ENCODE results near the gene NAALADL2. TPM values are rescaled to one million over a fixed set of nuclear protein-coding genes. Genes with fewer than 3 reads are reported as not detected.
A peak's percentile ranks its signal among the peaks of the same experiment; 100 is the strongest.

NAALADL2 gene
- polyA plus RNA-seq, 1 donor from 2014 or later, result 1.6 TPM

- Histone ChIP-seq H3F3A (ENCODE audit: insufficient read depth, low read length, poor library complexity, severe bottlenecking) (no peaks in the 10 kb centered on the region), H3K79me2 (replicated peaks; ENCODE audit: insufficient read depth, low read length) (no peaks in the 10 kb centered on the region), H3K27ac (ENCODE audit: low read length) (no peak overlapping the region), H3K36me3 (ENCODE audit: insufficient read depth, low read length) (no peaks in the 10 kb centered on the region), H2AFZ (ENCODE audit: low read depth, low read length) (no peak overlapping the region), H3K4me2 (ENCODE audit: low read length) (no peak overlapping the region), H3K9me3 (ENCODE audit: low read length) (no peaks in the 10 kb centered on the region), H3K4me3 (ENCODE audit: low read length) (no peak overlapping the region), H3K9me2 (ENCODE audit: insufficient read depth, low read length) (no peaks in the 10 kb centered on the region), H4K20me1 (ENCODE audit: insufficient read depth) (no peaks in the 10 kb centered on the region), H3K9ac (ENCODE audit: low read length) (no peak overlapping the region), H3K27me3 (ENCODE audit: insufficient read depth, low read depth, low read length) (no peaks in the 10 kb centered on the region)
- TF ChIP-seq, protein P1, sequence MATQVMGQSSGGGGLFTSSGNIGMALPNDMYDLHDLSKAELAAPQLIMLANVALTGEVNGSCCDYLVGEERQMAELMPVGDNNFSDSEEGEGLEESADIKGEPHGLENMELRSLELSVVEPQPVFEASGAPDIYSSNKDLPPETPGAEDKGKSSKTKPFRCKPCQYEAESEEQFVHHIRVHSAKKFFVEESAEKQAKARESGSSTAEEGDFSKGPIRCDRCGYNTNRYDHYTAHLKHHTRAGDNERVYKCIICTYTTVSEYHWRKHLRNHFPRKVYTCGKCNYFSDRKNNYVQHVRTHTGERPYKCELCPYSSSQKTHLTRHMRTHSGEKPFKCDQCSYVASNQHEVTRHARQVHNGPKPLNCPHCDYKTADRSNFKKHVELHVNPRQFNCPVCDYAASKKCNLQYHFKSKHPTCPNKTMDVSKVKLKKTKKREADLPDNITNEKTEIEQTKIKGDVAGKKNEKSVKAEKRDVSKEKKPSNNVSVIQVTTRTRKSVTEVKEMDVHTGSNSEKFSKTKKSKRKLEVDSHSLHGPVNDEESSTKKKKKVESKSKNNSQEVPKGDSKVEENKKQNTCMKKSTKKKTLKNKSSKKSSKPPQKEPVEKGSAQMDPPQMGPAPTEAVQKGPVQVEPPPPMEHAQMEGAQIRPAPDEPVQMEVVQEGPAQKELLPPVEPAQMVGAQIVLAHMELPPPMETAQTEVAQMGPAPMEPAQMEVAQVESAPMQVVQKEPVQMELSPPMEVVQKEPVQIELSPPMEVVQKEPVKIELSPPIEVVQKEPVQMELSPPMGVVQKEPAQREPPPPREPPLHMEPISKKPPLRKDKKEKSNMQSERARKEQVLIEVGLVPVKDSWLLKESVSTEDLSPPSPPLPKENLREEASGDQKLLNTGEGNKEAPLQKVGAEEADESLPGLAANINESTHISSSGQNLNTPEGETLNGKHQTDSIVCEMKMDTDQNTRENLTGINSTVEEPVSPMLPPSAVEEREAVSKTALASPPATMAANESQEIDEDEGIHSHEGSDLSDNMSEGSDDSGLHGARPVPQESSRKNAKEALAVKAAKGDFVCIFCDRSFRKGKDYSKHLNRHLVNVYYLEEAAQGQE (IDR thresholded peaks at IDR 0.05; ENCODE audit: borderline replicate concordance), result no peak
- no peak for TF ChIP-seq CTCF (IDR thresholded peaks at IDR 0.05; ENCODE audit: poor library complexity, severe bottlenecking)
- TF ChIP-seq MXI1 (conservative IDR thresholded peaks at IDR 0.05; ENCODE audit: poor library complexity, severe bottlenecking), result no peak
- TF ChIP-seq POLR2AphosphoS5 (IDR thresholded peaks at IDR 0.05), result no peak
Measured at GRCh38 chr3:174907628-174908407, 48.7 kb downstream of the NAALADL2 start.

- Histone ChIP-seq H3K4me3 (ENCODE audit: low read length) (no peak overlapping the region), H3K9me3 (ENCODE audit: low read length) (no peaks in the 10 kb centered on the region), H3K36me3 (ENCODE audit: insufficient read depth, low read length) (no peaks in the 10 kb centered on the region), H3F3A (ENCODE audit: insufficient read depth, low read length, poor library complexity, severe bottlenecking) (no peaks in the 10 kb centered on the region), H3K9me2 (ENCODE audit: insufficient read depth, low read length) (no peaks in the 10 kb centered on the region), H3K9ac (ENCODE audit: low read length) (no peak overlapping the region), H3K27ac (ENCODE audit: low read length) (no peak overlapping the region), H3K4me2 (ENCODE audit: low read length) (no peak overlapping the region), H2AFZ (ENCODE audit: low read depth, low read length) (no peak overlapping the region), H3K79me2 (replicated peaks; ENCODE audit: insufficient read depth, low read length) (no peaks in the 10 kb centered on the region), H3K27me3 (ENCODE audit: insufficient read depth, low read depth, low read length) (no peaks in the 10 kb centered on the region), H4K20me1 (ENCODE audit: insufficient read depth) (no peaks in the 10 kb centered on the region)
- TF ChIP-seq POLR2AphosphoS5 (IDR thresholded peaks at IDR 0.05) (peak; percentile 27), EZH2 (IDR thresholded peaks at IDR 0.05; ENCODE audit: borderline replicate concordance, insufficient read depth, low read length, poor library complexity, severe bottlenecking) (no peak)
Measured at GRCh38 chr3:174931473-174932353, 72.6 kb downstream of the NAALADL2 start.

GRCh38 chr3:174936590-174936989 is 77.5 kb downstream of the NAALADL2 start:
- Histone ChIP-seq H3F3A (ENCODE audit: insufficient read depth, low read length, poor library complexity, severe bottlenecking) (no peaks in the 10 kb centered on the region), H3K4me2 (ENCODE audit: low read length) (no peak overlapping the region), H3K4me3 (ENCODE audit: low read length) (no peak overlapping the region), H3K36me3 (ENCODE audit: insufficient read depth, low read length) (no peaks in the 10 kb centered on the region), H3K9me3 (ENCODE audit: low read length) (no peaks in the 10 kb centered on the region), H4K20me1 (ENCODE audit: insufficient read depth) (no peaks in the 10 kb centered on the region), H3K27me3 (ENCODE audit: insufficient read depth, low read depth, low read length) (no peaks in the 10 kb centered on the region), H2AFZ (ENCODE audit: low read depth, low read length) (no peak overlapping the region), H3K9me2 (ENCODE audit: insufficient read depth, low read length) (no peaks in the 10 kb centered on the region), H3K9ac (ENCODE audit: low read length) (no peak overlapping the region), H3K27ac (ENCODE audit: low read length) (no peak overlapping the region), H3K79me2 (replicated peaks; ENCODE audit: insufficient read depth, low read length) (no peaks in the 10 kb centered on the region)
- no peak for TF ChIP-seq EZH2 (IDR thresholded peaks at IDR 0.05; ENCODE audit: borderline replicate concordance, insufficient read depth, low read length, poor library complexity, severe bottlenecking)
- TF ChIP-seq, protein P1 (IDR thresholded peaks at IDR 0.05; ENCODE audit: borderline replicate concordance), result no peak
- TF ChIP-seq SMC3 (conservative IDR thresholded peaks at IDR 0.05; ENCODE audit: poor library complexity), result no peak
- TF ChIP-seq TAF1 (IDR thresholded peaks at IDR 0.05; ENCODE audit: low read depth), result no peak
- TF ChIP-seq EP300 (conservative IDR thresholded peaks at IDR 0.05; ENCODE audit: poor library complexity, severe bottlenecking), result no peak
- no peak for TF ChIP-seq POLR2AphosphoS5 (IDR thresholded peaks at IDR 0.05)
- no peak for TF ChIP-seq RAD21 (conservative IDR thresholded peaks at IDR 0.05)
